ENCODE data around the gene LRG1. TPM values are rescaled to one million over a fixed set of nuclear protein-coding genes. Genes with fewer than 3 reads are reported as not detected.

LRG1 gene
- total and polyA plus RNA-seq, 2 of the 13 experiments (the other 11 are each of a cell fraction or from before 2014, with no cell fraction given): 12.0 to 39.3 TPM

DNA sequence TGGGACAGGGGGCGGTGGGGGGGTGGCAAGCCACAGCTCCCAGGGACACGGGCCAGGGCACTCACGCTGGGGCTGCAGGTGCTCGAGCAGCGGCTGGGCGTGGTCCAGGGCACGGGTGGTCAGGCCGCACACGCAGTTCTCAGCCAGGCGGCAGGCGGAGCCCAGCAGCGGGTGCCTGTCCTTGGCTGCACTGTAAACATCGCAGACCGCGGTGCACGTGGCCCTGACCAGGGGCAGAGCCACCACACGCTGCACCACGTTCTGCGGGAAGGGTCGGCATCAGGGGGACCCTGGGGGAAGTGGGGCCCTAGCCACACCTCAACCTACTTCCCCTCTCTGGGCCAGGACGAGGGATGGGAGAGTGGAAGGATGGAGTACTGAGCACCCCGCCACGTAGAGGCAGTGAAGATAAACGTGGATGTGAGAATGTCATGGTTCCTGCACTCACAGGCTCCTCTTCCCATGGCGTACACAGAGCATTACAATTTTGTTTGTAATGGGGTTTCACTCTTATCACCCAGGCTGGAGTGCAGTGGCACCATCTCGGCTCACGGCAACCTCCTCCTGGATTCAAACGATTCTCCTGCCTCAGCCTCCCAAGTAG lies 8.2 kb downstream of the LRG1 start (continued):
- TF ChIP-seq POLR2G (IDR thresholded peaks at IDR 0.05; ENCODE audit: low read depth, low read length) (no peak), ZNF737 (CRISPR knock-in tag; IDR thresholded peaks at IDR 0.05; ENCODE audit: borderline replicate concordance) (no peak), PITX1 (CRISPR knock-in tag; IDR thresholded peaks at IDR 0.05) (no peak), ZNF709 (CRISPR knock-in tag; IDR thresholded peaks at IDR 0.05) (peak; percentile 55), ZSCAN9 (CRISPR knock-in tag; IDR thresholded peaks at IDR 0.05; ENCODE audit: borderline replicate concordance) (peak; percentile 87), GABPB1 (CRISPR knock-in tag; IDR thresholded peaks at IDR 0.05) (peak; percentile 72; the same call in 1 of the 2 replicates), THAP11 (CRISPR knock-in tag; IDR thresholded peaks at IDR 0.05) (peak; percentile 68), TEAD3 (CRISPR knock-in tag; optimal IDR thresholded peaks at IDR 0.05; ENCODE audit: borderline replicate concordance) (peak; percentile 57)
- TF ChIP-seq, protein P1, sequence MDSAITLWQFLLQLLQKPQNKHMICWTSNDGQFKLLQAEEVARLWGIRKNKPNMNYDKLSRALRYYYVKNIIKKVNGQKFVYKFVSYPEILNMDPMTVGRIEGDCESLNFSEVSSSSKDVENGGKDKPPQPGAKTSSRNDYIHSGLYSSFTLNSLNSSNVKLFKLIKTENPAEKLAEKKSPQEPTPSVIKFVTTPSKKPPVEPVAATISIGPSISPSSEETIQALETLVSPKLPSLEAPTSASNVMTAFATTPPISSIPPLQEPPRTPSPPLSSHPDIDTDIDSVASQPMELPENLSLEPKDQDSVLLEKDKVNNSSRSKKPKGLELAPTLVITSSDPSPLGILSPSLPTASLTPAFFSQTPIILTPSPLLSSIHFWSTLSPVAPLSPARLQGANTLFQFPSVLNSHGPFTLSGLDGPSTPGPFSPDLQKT (CRISPR knock-in tag; IDR thresholded peaks at IDR 0.05; ENCODE audit: borderline replicate concordance): no peak
- TF ChIP-seq, protein P2, sequence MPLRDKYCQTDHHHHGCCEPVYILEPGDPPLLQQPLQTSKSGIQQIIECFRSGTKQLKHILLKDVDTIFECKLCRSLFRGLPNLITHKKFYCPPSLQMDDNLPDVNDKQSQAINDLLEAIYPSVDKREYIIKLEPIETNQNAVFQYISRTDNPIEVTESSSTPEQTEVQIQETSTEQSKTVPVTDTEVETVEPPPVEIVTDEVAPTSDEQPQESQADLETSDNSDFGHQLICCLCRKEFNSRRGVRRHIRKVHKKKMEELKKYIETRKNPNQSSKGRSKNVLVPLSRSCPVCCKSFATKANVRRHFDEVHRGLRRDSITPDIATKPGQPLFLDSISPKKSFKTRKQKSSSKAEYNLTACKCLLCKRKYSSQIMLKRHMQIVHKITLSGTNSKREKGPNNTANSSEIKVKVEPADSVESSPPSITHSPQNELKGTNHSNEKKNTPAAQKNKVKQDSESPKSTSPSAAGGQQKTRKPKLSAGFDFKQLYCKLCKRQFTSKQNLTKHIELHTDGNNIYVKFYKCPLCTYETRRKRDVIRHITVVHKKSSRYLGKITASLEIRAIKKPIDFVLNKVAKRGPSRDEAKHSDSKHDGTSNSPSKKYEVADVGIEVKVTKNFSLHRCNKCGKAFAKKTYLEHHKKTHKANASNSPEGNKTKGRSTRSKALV (CRISPR knock-in tag; IDR thresholded peaks at IDR 0.05): 0 out of 2 replicates have a peak, but pooled peaks have one; percentile 40
- TF ChIP-seq, protein P3, sequence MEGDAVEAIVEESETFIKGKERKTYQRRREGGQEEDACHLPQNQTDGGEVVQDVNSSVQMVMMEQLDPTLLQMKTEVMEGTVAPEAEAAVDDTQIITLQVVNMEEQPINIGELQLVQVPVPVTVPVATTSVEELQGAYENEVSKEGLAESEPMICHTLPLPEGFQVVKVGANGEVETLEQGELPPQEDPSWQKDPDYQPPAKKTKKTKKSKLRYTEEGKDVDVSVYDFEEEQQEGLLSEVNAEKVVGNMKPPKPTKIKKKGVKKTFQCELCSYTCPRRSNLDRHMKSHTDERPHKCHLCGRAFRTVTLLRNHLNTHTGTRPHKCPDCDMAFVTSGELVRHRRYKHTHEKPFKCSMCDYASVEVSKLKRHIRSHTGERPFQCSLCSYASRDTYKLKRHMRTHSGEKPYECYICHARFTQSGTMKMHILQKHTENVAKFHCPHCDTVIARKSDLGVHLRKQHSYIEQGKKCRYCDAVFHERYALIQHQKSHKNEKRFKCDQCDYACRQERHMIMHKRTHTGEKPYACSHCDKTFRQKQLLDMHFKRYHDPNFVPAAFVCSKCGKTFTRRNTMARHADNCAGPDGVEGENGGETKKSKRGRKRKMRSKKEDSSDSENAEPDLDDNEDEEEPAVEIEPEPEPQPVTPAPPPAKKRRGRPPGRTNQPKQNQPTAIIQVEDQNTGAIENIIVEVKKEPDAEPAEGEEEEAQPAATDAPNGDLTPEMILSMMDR (CRISPR knock-in tag; IDR thresholded peaks at IDR 0.05): peak; percentile 63
- TF ChIP-seq, protein P4, sequence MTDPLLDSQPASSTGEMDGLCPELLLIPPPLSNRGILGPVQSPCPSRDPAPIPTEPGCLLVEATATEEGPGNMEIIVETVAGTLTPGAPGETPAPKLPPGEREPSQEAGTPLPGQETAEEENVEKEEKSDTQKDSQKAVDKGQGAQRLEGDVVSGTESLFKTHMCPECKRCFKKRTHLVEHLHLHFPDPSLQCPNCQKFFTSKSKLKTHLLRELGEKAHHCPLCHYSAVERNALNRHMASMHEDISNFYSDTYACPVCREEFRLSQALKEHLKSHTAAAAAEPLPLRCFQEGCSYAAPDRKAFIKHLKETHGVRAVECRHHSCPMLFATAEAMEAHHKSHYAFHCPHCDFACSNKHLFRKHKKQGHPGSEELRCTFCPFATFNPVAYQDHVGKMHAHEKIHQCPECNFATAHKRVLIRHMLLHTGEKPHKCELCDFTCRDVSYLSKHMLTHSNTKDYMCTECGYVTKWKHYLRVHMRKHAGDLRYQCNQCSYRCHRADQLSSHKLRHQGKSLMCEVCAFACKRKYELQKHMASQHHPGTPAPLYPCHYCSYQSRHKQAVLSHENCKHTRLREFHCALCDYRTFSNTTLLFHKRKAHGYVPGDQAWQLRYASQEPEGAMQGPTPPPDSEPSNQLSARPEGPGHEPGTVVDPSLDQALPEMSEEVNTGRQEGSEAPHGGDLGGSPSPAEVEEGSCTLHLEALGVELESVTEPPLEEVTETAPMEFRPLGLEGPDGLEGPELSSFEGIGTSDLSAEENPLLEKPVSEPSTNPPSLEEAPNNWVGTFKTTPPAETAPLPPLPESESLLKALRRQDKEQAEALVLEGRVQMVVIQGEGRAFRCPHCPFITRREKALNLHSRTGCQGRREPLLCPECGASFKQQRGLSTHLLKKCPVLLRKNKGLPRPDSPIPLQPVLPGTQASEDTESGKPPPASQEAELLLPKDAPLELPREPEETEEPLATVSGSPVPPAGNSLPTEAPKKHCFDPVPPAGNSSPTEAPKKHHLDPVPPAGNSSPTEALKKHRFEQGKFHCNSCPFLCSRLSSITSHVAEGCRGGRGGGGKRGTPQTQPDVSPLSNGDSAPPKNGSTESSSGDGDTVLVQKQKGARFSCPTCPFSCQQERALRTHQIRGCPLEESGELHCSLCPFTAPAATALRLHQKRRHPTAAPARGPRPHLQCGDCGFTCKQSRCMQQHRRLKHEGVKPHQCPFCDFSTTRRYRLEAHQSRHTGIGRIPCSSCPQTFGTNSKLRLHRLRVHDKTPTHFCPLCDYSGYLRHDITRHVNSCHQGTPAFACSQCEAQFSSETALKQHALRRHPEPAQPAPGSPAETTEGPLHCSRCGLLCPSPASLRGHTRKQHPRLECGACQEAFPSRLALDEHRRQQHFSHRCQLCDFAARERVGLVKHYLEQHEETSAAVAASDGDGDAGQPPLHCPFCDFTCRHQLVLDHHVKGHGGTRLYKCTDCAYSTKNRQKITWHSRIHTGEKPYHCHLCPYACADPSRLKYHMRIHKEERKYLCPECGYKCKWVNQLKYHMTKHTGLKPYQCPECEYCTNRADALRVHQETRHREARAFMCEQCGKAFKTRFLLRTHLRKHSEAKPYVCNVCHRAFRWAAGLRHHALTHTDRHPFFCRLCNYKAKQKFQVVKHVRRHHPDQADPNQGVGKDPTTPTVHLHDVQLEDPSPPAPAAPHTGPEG (CRISPR knock-in tag; IDR thresholded peaks at IDR 0.05): 0 out of 2 replicates have a peak, but pooled peaks have one; percentile 58
- TF ChIP-seq, protein P5, sequence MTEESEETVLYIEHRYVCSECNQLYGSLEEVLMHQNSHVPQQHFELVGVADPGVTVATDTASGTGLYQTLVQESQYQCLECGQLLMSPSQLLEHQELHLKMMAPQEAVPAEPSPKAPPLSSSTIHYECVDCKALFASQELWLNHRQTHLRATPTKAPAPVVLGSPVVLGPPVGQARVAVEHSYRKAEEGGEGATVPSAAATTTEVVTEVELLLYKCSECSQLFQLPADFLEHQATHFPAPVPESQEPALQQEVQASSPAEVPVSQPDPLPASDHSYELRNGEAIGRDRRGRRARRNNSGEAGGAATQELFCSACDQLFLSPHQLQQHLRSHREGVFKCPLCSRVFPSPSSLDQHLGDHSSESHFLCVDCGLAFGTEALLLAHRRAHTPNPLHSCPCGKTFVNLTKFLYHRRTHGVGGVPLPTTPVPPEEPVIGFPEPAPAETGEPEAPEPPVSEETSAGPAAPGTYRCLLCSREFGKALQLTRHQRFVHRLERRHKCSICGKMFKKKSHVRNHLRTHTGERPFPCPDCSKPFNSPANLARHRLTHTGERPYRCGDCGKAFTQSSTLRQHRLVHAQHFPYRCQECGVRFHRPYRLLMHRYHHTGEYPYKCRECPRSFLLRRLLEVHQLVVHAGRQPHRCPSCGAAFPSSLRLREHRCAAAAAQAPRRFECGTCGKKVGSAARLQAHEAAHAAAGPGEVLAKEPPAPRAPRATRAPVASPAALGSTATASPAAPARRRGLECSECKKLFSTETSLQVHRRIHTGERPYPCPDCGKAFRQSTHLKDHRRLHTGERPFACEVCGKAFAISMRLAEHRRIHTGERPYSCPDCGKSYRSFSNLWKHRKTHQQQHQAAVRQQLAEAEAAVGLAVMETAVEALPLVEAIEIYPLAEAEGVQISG (CRISPR knock-in tag; IDR thresholded peaks at IDR 0.05): peak; percentile 82
